A549 (cell line): ENCODE data around the gene CFD. TPM values are rescaled to one million over a fixed set of nuclear protein-coding genes. Genes with fewer than 3 reads are reported as not detected.

ENCODE experiments used
- ATAC-seq, 2 experiments: fragments of 200-7000 bp in 1 of 2; fragments of >200 bp in 1 of 2; cut with Nextera tagmentation in 1 of 2; cut with Tn5 transposase in 1 of 2; 3 replicates each; pipeline versions ENCODE4 v1.8.0 to v1.9.1; 2018 to 2020; ENCODE audit warnings: mild to moderate bottlenecking in 1 of 2, moderate library complexity in 1 of 2
- CTCF ChIA-PET: fragments of 300-600 bp; sonication (Branson Sonifier 250); formaldehyde crosslinking; extraction: SDS; loops from one replicate; lab custom pipeline; 2021; ENCODE audit warnings: antibody characterized with exemption, inconsistent platforms; lab: Yijun Ruan, JAX
- POLR2A ChIA-PET: fragments of 350-600 bp; formaldehyde crosslinking; extraction: SDS; loops from one replicate; lab custom pipeline; 2021; ENCODE audit warnings: antibody characterized with exemption, inconsistent platforms; lab: Yijun Ruan, JAX
- DNase-seq, 2 experiments: peaks; one replicate each; pipeline versions ENCODE4 v3.0.0 to v3.0.0-alpha.2; 2011 to 2016; ENCODE audit warnings: low read depth in 1 of 2, low spot score in 1 of 2
- FAIRE-seq: peaks from 2 replicates; lab custom pipeline; 2011; peaks lifted over from hg19 to GRCh38; lab: Jason Lieb, UNC
- H3K27ac ChIP-seq, 2 experiments: fragments of >200 bp; sonication (Bioruptor Twin); formaldehyde crosslinking; 3 replicates each; pipeline ENCODE4 v1.5.1; 2016 to 2017
- H3K4me1 ChIP-seq: fragments of >200 bp; sonication (Bioruptor Twin); formaldehyde crosslinking; 3 replicates; pipeline ENCODE4 v1.6.1; 2016
- H3K4me2 ChIP-seq: fragments of >200 bp; sonication (Bioruptor Twin); formaldehyde crosslinking; 3 replicates; pipeline ENCODE4 v1.6.1; 2016
- H3K4me3 ChIP-seq: fragments of >200 bp; sonication (Bioruptor Twin); formaldehyde crosslinking; 3 replicates; pipeline ENCODE4 v1.5.1; 2016
- H3K9me3 ChIP-seq: fragments of >200 bp; sonication (Bioruptor Twin); formaldehyde crosslinking; 3 replicates; pipeline ENCODE4 v1.6.1; 2016
- BHLHE40 ChIP-seq: IDR thresholded peaks from 2 replicates; pipeline ENCODE4 v1.6.1; 2012; ENCODE audit warnings: low read depth, low read length, inconsistent platforms
- CHD2 ChIP-seq: fragments of 150-350 bp; IDR thresholded peaks from 2 replicates; pipeline ENCODE4 v1.6.1; 2014; ENCODE audit warnings: low read length; ENCODE audit not compliant: partially characterized antibody
- ELK1 ChIP-seq: fragments of 150-350 bp; IDR thresholded peaks from 2 replicates; pipeline ENCODE4 v1.6.1; 2014; ENCODE audit warnings: low read depth, mild to moderate bottlenecking, low read length
- ESRRA ChIP-seq: fragments of 150-350 bp; IDR thresholded peaks from 2 replicates; pipeline ENCODE4 v1.6.1; 2014; ENCODE audit warnings: mild to moderate bottlenecking, low read length, borderline replicate concordance
- FOSB ChIP-seq: fragments of 250-450 bp; sonication (Bioruptor Pico); IDR thresholded peaks from 2 replicates; pipeline ENCODE4 v1.5.0; 2020; ENCODE audit warnings: mild to moderate bottlenecking, moderate library complexity
- HOXB5 ChIP-seq: fragments of 250-450 bp; sonication (Bioruptor Pico); IDR thresholded peaks from 2 replicates; pipeline ENCODE4 v1.5.0; 2020; ENCODE audit warnings: mild to moderate bottlenecking, moderate library complexity
- JUN ChIP-seq, 2 experiments: fragments of >200 bp; sonication (Bioruptor Twin); formaldehyde crosslinking; IDR thresholded peaks; 2 replicates in 1 of 2; 3 replicates in 1 of 2; pipeline ENCODE4 v1.6.1; 2016 to 2017
- KDM1A ChIP-seq: fragments of 200-600 bp; sonication (generic); IDR thresholded peaks from 2 replicates; pipeline ENCODE4 v1.6.1; 2016; ENCODE audit warnings: low read depth, mild to moderate bottlenecking
- KDM5A ChIP-seq: fragments of 200-600 bp; sonication (generic); IDR thresholded peaks from 2 replicates; pipeline ENCODE4 v1.6.1; 2016; ENCODE audit warnings: antibody characterized with exemption, mild to moderate bottlenecking
- NFE2L2 ChIP-seq: fragments of 150-350 bp; conservative IDR thresholded peaks from 2 replicates; pipeline ENCODE4 v1.6.1; 2014; ENCODE audit warnings: low read length
- POLR2A ChIP-seq: IDR thresholded peaks from 2 replicates; pipeline ENCODE4 v1.6.1; 2012; ENCODE audit warnings: mild to moderate bottlenecking, low read length
- RARB ChIP-seq: fragments of 250-450 bp; sonication (Bioruptor Pico); IDR thresholded peaks from 2 replicates; pipeline ENCODE4 v1.8.0; 2021; ENCODE audit warnings: mild to moderate bottlenecking, moderate library complexity
- REST ChIP-seq: fragments of 200-600 bp; sonication (generic); IDR thresholded peaks from 2 replicates; pipeline ENCODE4 v1.6.1; 2016; ENCODE audit warnings: antibody characterized with exemption, mild to moderate bottlenecking, moderate library complexity
- ZC3H11A ChIP-seq: fragments of 450-650 bp; IDR thresholded peaks from 2 replicates; pipeline ENCODE4 v1.6.1; 2014; ENCODE audit warnings: antibody characterized with exemption, mild to moderate bottlenecking
- ZSCAN20 ChIP-seq: fragments of 250-450 bp; sonication (Bioruptor Pico); IDR thresholded peaks from 2 replicates; pipeline ENCODE4 v1.8.0; 2022; ENCODE audit warnings: mild to moderate bottlenecking, moderate library complexity
- WGBS: methylation state at CpG from one replicate; pipeline ENCODE4 v1.1.6; 2017; ENCODE audit errors: missing lambda C conversion rate; 5-methylcytosine and 5-hydroxymethylcytosine counted together
- polyA plus RNA-seq, 4 experiments: library from polyadenylated mRNA; depleted of rRNA in 3 of 4; stranded (reverse); fragments of >200 nt; fragmentation: RNase III in 1 of 4; extraction: RNeasy Plus Mini Kit Qiagen cat#74134 plus additional on column Dnase treatment in 1 of 4; gene quantifications; 2 replicates in 3 of 4; 3 replicates in 1 of 4; pipeline ENCODE4 v1.2.3, GENCODE V29; 2011 to 2017
- TF ChIP-seq, protein P1 (sequence below): IDR thresholded peaks from 2 replicates; pipeline ENCODE4 v1.6.1; 2012
- TF ChIP-seq, protein P2 (sequence below): fragments of 250-450 bp; sonication (Bioruptor Pico); IDR thresholded peaks from 2 replicates; pipeline ENCODE4 v1.5.0; 2021; ENCODE audit warnings: mild to moderate bottlenecking, moderate library complexity, borderline replicate concordance

Gene CFD
- polyA plus RNA-seq, 2 of the 4 experiments (the other 2 are of a cell fraction): 7.6 to 14.3 TPM

DNA sequence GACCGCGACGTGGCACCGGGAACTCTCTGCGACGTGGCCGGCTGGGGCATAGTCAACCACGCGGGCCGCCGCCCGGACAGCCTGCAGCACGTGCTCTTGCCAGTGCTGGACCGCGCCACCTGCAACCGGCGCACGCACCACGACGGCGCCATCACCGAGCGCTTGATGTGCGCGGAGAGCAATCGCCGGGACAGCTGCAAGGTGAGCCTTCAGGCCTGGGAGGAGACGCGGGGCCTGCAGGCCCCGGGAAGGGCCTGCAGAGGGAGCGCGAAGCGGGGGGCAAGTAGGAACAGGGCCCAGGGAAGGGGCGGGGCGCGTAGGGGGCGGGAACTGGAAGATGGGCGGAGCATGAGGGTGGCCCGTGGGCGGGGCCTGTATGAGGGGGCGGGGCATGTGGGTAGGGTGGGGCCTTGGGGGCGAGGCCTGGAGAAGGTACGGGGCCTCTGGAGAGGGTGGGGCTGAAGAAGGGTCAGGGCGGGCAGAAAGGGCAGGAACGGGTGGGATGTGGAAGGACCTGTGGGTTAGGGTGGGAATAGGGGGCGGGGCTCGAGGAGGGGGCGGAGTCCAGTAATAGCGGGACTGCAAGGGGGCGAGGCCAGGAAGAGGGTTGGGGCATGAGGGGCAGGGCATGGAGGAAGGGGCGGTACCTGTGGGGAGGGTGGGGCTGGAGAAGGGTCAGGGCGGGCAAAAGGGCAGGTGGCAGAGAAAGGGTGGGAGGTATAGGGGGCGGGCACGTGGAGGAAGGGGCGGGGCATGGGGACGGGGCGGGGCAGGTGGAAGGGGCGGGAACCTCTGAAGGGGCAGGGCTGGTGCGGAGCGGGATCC lies 2.5 kb downstream of the CFD start:
- POLR2A ChIA-PET: no interaction called here
- TF ChIP-seq KDM5A (no peak), JUN (IDR thresholded peaks at IDR 0.05) (no peak), FOSB (CRISPR knock-in tag) (no peak), HOXB5 (CRISPR knock-in tag) (no peak), REST (no peak), POLR2A (no peak), ZSCAN20 (no peak)
- TF ChIP-seq, protein P1, sequence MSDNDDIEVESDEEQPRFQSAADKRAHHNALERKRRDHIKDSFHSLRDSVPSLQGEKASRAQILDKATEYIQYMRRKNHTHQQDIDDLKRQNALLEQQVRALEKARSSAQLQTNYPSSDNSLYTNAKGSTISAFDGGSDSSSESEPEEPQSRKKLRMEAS: no peak

GRCh38 chr19:862581-863314 lies 3.3 kb downstream of the CFD start:
- TF ChIP-seq KDM1A (no peak), KDM5A (no peak), POLR2A (no peak), ZSCAN20 (no peak), ZC3H11A (no peak), ESRRA (no peak), BHLHE40 (no peak), ELK1 (no peak), CHD2 (no peak), RARB (no peak), NFE2L2 (no peak)
- TF ChIP-seq, protein P2, sequence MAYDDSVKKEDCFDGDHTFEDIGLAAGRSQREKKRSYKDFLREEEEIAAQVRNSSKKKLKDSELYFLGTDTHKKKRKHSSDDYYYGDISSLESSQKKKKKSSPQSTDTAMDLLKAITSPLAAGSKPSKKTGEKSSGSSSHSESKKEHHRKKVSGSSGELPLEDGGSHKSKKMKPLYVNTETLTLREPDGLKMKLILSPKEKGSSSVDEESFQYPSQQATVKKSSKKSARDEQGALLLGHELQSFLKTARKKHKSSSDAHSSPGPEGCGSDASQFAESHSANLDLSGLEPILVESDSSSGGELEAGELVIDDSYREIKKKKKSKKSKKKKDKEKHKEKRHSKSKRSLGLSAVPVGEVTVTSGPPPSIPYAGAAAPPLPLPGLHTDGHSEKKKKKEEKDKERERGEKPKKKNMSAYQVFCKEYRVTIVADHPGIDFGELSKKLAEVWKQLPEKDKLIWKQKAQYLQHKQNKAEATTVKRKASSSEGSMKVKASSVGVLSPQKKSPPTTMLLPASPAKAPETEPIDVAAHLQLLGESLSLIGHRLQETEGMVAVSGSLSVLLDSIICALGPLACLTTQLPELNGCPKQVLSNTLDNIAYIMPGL (CRISPR knock-in tag): no peak
- POLR2A ChIA-PET: no interaction called here
- Histone ChIP-seq H3K4me3 (no peak overlapping the region), H3K27ac (peak overlapping the region in 1 of 2 experiments; percentile 97; a peak in 1 of 6 replicates), H3K9me3 (no peaks in the 10 kb centered on the region), H3K4me2 (no peak overlapping the region), H3K4me1 (peaks cover 19% of the 10 kb centered on the region)
- DNase-seq (peak in 1 of 2 experiments; percentile 64), FAIRE-seq (no peak), ATAC-seq (peak in 1 of 2 experiments; percentile 7; a peak in 2 of 6 replicates)
- 90% methylated on average over 42 of the region's 48 CpGs for WGBS
- CTCF ChIA-PET: interaction anchor here (1.1 kb wide), 1 partner anchor 13 kb away, joined by 3 read pairs; no protein-coding TSS in a partner anchor

More for the DNA sequence above, 2.5 kb downstream of the CFD start:
- WGBS: 92% methylated on average over 15 of the region's 60 CpGs
- H3K27ac ChIP-seq: peak overlapping the region in 1 of 2 experiments; percentile 97; a peak in 4 of 6 replicates
- H3K4me3 ChIP-seq: peak overlapping the region; percentile 80; the same call in 1 of the 3 replicates
- peak; percentile 21 to 26; a peak in 4 of 6 replicates for ATAC-seq
- no peaks in the 10 kb centered on the region for H3K9me3 ChIP-seq
- peaks cover 19% of the 10 kb centered on the region for H3K4me1 ChIP-seq
- DNase-seq: peak in 1 of 2 experiments; percentile 78
- CTCF ChIA-PET: interaction anchor here (1.1 kb wide), 1 partner anchor 13 kb away, joined by 3 read pairs; no protein-coding TSS in a partner anchor
- FAIRE-seq: no peak
- peak overlapping the region; percentile 76; the same call in 2 of the 3 replicates for H3K4me2 ChIP-seq
